GM23338 (cell line): ENCODE measurements around the gene PLEKHG4. TPM values are rescaled to one million over a fixed set of nuclear protein-coding genes. Genes with fewer than 3 reads are reported as not detected.

Source experiments
- ATAC-seq: fragments of 200-7000 bp; cut with Tn5 transposase; 3 replicates; pipeline ENCODE4 v1.9.1; 2020
- DNase-seq: peaks from one replicate; pipeline ENCODE4 v3.0.0-alpha.2; 2015; ENCODE audit warnings: low spot score
- H2AFZ ChIP-seq: fragments of 200-600 bp; sonication (generic); 2 replicates; pipeline ENCODE4 v1.8.0; 2016; ENCODE audit warnings: antibody characterized with exemption, mild to moderate bottlenecking, moderate library complexity
- H3F3A ChIP-seq: fragments of 200-600 bp; sonication (generic); replicated peaks from 2 replicates; pipeline ENCODE4 v1.8.0; 2017; ENCODE audit warnings: antibody characterized with exemption, mixed run types, low read depth
- H3K27ac ChIP-seq: fragments of 200-600 bp; sonication (generic); 2 replicates; pipeline ENCODE4 v1.6.1; 2016; ENCODE audit warnings: low read depth
- H3K27me3 ChIP-seq: fragments of 200-600 bp; sonication (generic); 2 replicates; pipeline ENCODE4 v1.8.0; 2016; ENCODE audit warnings: mild to moderate bottlenecking, mixed run types, moderate library complexity; ENCODE audit not compliant: insufficient read depth
- H3K36me3 ChIP-seq: fragments of 200-600 bp; sonication (generic); 2 replicates; pipeline ENCODE4 v1.8.0; 2016; ENCODE audit warnings: mild to moderate bottlenecking; ENCODE audit not compliant: insufficient read depth
- H3K4me1 ChIP-seq: fragments of 200-600 bp; sonication (generic); 2 replicates; pipeline ENCODE4 v1.8.0; 2016; ENCODE audit warnings: mild to moderate bottlenecking, moderate library complexity; ENCODE audit not compliant: insufficient read depth
- H3K4me2 ChIP-seq: fragments of 200-600 bp; sonication (generic); 2 replicates; pipeline ENCODE4 v1.7.1; 2017; ENCODE audit warnings: mixed run types
- H3K4me3 ChIP-seq: fragments of 200-600 bp; sonication (generic); 2 replicates; pipeline ENCODE4 v1.6.1; 2016; ENCODE audit warnings: mixed run types
- H3K79me2 ChIP-seq: fragments of 200-600 bp; sonication (generic); replicated peaks from 2 replicates; pipeline ENCODE4 v1.8.0; 2017; ENCODE audit warnings: mild to moderate bottlenecking; ENCODE audit not compliant: insufficient read depth
- H3K9me2 ChIP-seq: fragments of 200-600 bp; sonication (generic); 2 replicates; pipeline ENCODE4 v1.8.0; 2017; ENCODE audit not compliant: insufficient read depth
- H4K20me1 ChIP-seq: fragments of 200-600 bp; sonication (generic); replicated peaks from 2 replicates; pipeline ENCODE4 v1.8.0; 2017; ENCODE audit warnings: mild to moderate bottlenecking; ENCODE audit not compliant: insufficient read depth
- H3K27ac Mint-ChIP-seq: 2 replicates; pipeline ENCODE4 v1.8.0; 2020; ENCODE audit warnings: inconsistent platforms, mild to moderate bottlenecking, moderate library complexity, mixed read lengths
- H3K27me3 Mint-ChIP-seq: 3 replicates; pipeline ENCODE4 v1.8.0; 2022; ENCODE audit warnings: low read depth, mild to moderate bottlenecking, moderate library complexity, mixed read lengths, inconsistent platforms; ENCODE audit not compliant: insufficient read depth, poor library complexity
- H3K36me3 Mint-ChIP-seq: 3 replicates; pipeline ENCODE4 v1.8.0; 2021; ENCODE audit warnings: low read depth, mild to moderate bottlenecking, inconsistent platforms, moderate library complexity, mixed read lengths
- H3K4me1 Mint-ChIP-seq: 3 replicates; pipeline ENCODE4 v1.8.0; 2020; ENCODE audit warnings: mild to moderate bottlenecking, inconsistent platforms, mixed read lengths
- H3K4me3 Mint-ChIP-seq: 3 replicates; pipeline ENCODE4 v1.8.0; 2021; ENCODE audit warnings: moderate library complexity, mild to moderate bottlenecking, inconsistent platforms, mixed read lengths
- H3K9me3 Mint-ChIP-seq: 3 replicates; pipeline ENCODE4 v1.8.0; 2020; ENCODE audit warnings: moderate library complexity, mild to moderate bottlenecking, inconsistent platforms, mixed read lengths
- CTCF ChIP-seq, 2 experiments: fragments of 200-600 bp in 1 of 2; sonication (generic) in 1 of 2; conservative IDR thresholded peaks; 2 replicates each; pipeline versions ENCODE4 v1.5.1 to v1.6.1; 2016 to 2017; ENCODE audit warnings: antibody characterized with exemption in 2 of 2, low read depth in 2 of 2, mild to moderate bottlenecking in 2 of 2, moderate library complexity in 1 of 2
- EZH2 ChIP-seq: fragments of 200-600 bp; sonication (generic); IDR thresholded peaks from one replicate; pipeline ENCODE4 v1.8.0; 2017; ENCODE audit warnings: antibody characterized with exemption, mild to moderate bottlenecking, low read depth; ENCODE audit not compliant: unreplicated experiment
- EZH2phosphoT487 ChIP-seq: fragments of 200-600 bp; sonication (generic); IDR thresholded peaks from one replicate; pipeline ENCODE4 v1.8.1; 2018; ENCODE audit warnings: antibody characterized with exemption; ENCODE audit not compliant: unreplicated experiment
- JUNB ChIP-seq: IDR thresholded peaks from one replicate; pipeline ENCODE4 v1.6.1; 2016; ENCODE audit warnings: antibody characterized with exemption; ENCODE audit not compliant: unreplicated experiment
- NANOG ChIP-seq: IDR thresholded peaks from 2 replicates; pipeline ENCODE4 v1.6.1; 2016; ENCODE audit warnings: antibody characterized with exemption, borderline replicate concordance
- POLR2AphosphoS5 ChIP-seq: IDR thresholded peaks from 2 replicates; pipeline ENCODE4 v1.6.1; 2016; ENCODE audit warnings: antibody characterized with exemption, low read depth
- STAT1 ChIP-seq: IDR thresholded peaks from one replicate; pipeline ENCODE4 v1.6.1; 2016; ENCODE audit warnings: antibody characterized with exemption; ENCODE audit not compliant: unreplicated experiment
- ZNF114 ChIP-seq: fragments of 250-450 bp; sonication (Bioruptor Pico); IDR thresholded peaks from 2 replicates; pipeline ENCODE4 v1.5.0; 2020; ENCODE audit warnings: mild to moderate bottlenecking, moderate library complexity
- ZNF331 ChIP-seq: fragments of 250-450 bp; sonication (Bioruptor Pico); IDR thresholded peaks from 2 replicates; pipeline ENCODE4 v1.5.0; 2020; ENCODE audit warnings: low read depth, mild to moderate bottlenecking, moderate library complexity
- ZNF462 ChIP-seq: fragments of 250-450 bp; sonication (Bioruptor Pico); IDR thresholded peaks from 2 replicates; pipeline ENCODE4 v1.5.0; 2020; ENCODE audit warnings: mild to moderate bottlenecking, moderate library complexity
- polyA plus RNA-seq: library from polyadenylated mRNA; unstranded; fragments of >200 nt; fragmentation: Nextera tagmentation; extraction: Ambion mirVana; gene quantifications from 2 replicates; pipeline ENCODE4 v1.2.1, GENCODE V29; 2016
- total RNA-seq: library from RNA; depleted of rRNA; stranded (reverse); fragments of >200 nt; shearing (Covaris generic); gene quantifications from 2 replicates; pipeline ENCODE4 v1.2.3, GENCODE V29; 2014

PLEKHG4 gene
- total and polyA plus RNA-seq, 2 experiments from 2014 or later: 3.2 to 10.3 TPM

GRCh38 chr16:67264866-67265265 is 14.5 kb upstream of the PLEKHG4 start (continued):
- no peak for TF ChIP-seq JUNB
- no peak for TF ChIP-seq NANOG
- no peak for TF ChIP-seq CTCF (conservative IDR thresholded peaks at IDR 0.05; ENCODE audit: low read depth in 2 of 2)
- no peak for TF ChIP-seq POLR2AphosphoS5
- no peak for TF ChIP-seq EZH2
- no peak for TF ChIP-seq STAT1

GRCh38 chr16:67265834-67266233 is 13.5 kb upstream of the PLEKHG4 start:
- Histone ChIP-seq H3K4me1 (peaks cover 7% of the 10 kb centered on the region; the same call in 1 of the 2 replicates), H3K4me3 (no peak overlapping the region), H3K27me3 (no peaks in the 10 kb centered on the region), H3K79me2 (no peaks in the 10 kb centered on the region), H3K4me2 (no peak overlapping the region), H3F3A (no peaks in the 10 kb centered on the region), H2AFZ (no peak overlapping the region), H3K36me3 (no peaks in the 10 kb centered on the region), H3K9me2 (no peaks in the 10 kb centered on the region), H3K27ac (no peak overlapping the region), H4K20me1 (peaks cover 3% of the 10 kb centered on the region)
- TF ChIP-seq ZNF114 (CRISPR knock-in tag) (no peak), EZH2 (no peak), CTCF (conservative IDR thresholded peaks at IDR 0.05; ENCODE audit: low read depth in 2 of 2) (no peak), EZH2phosphoT487 (no peak), STAT1 (no peak), NANOG (no peak), ZNF331 (no peak), POLR2AphosphoS5 (no peak), JUNB (no peak), ZNF462 (CRISPR knock-in tag) (no peak)
- DNase-seq (no peak), ATAC-seq (no peak)
- Mint-ChIP-seq H3K4me3 (no peak overlapping the region; the same call in 2 of the 3 replicates), H3K27ac (no peak overlapping the region), H3K36me3 (no peaks in the 10 kb centered on the region; the same call in 2 of the 3 replicates), H3K27me3 (peaks cover 15% of the 10 kb centered on the region), H3K4me1 (no peaks in the 10 kb centered on the region; the same call in 1 of the 3 replicates), H3K9me3 (no peaks in the 10 kb centered on the region)
